GM18511 (cell line): ENCODE data around the gene TULP4.

Experiments
- ATAC-seq: cut with Tn5 transposase; IDR thresholded peaks from one replicate; pipeline ENCODE4 v1.9.1; 2021; ENCODE audit warnings: mild to moderate bottlenecking, moderate library complexity; ENCODE audit not compliant: unreplicated experiment

Gene TULP4

GRCh38 chr6:158357570-158358216, 45.4 kb downstream of the TULP4 start:
- ATAC-seq = peak; percentile 76

GRCh38 chr6:158358450-158359077, 46.3 kb downstream of the TULP4 start:
- ATAC-seq = no peak

GRCh38 chr6:158361068-158361467, 48.8 kb downstream of the TULP4 start:
- ATAC-seq = no peak

- no peak for ATAC-seq
Measured at GRCh38 chr6:158361961-158362669, 49.9 kb downstream of the TULP4 start.

- ATAC-seq = no peak
Measured at GRCh38 chr6:158366363-158366762, 54.1 kb downstream of the TULP4 start.

GRCh38 chr6:158367816-158368215, 55.6 kb downstream of the TULP4 start:
- ATAC-seq = no peak

GRCh38 chr6:158369241-158369640, 57.0 kb downstream of the TULP4 start:
- ATAC-seq = no peak

- ATAC-seq = no peak
Measured at GRCh38 chr6:158370805-158371204, 58.5 kb downstream of the TULP4 start.

- no peak for ATAC-seq
Measured at GRCh38 chr6:158371261-158371660, 59.0 kb downstream of the TULP4 start.

- ATAC-seq = no peak
Measured at GRCh38 chr6:158372574-158372973, 60.3 kb downstream of the TULP4 start.

- no peak for ATAC-seq
Measured at GRCh38 chr6:158373214-158373613, 60.9 kb downstream of the TULP4 start.

- ATAC-seq = no peak
Measured at GRCh38 chr6:158374020-158374419, 61.8 kb downstream of the TULP4 start.

GRCh38 chr6:158376631-158377081, 64.4 kb downstream of the TULP4 start:
- no peak for ATAC-seq

- no peak for ATAC-seq
Measured at GRCh38 chr6:158377860-158378259, 65.6 kb downstream of the TULP4 start.

- no peak for ATAC-seq
Measured at GRCh38 chr6:158379336-158379735, 67.1 kb downstream of the TULP4 start.

- ATAC-seq = no peak
Measured at GRCh38 chr6:158381214-158381613, 68.9 kb downstream of the TULP4 start.

- no peak for ATAC-seq
Measured at GRCh38 chr6:158382491-158382890, 70.2 kb downstream of the TULP4 start.

- ATAC-seq = no peak
Measured at GRCh38 chr6:158383057-158383456, 70.8 kb downstream of the TULP4 start.

GRCh38 chr6:158383542-158383941, 71.3 kb downstream of the TULP4 start:
- no peak for ATAC-seq

- ATAC-seq = no peak
Measured at GRCh38 chr6:158384671-158385110, 72.4 kb downstream of the TULP4 start.

- no peak for ATAC-seq
Measured at GRCh38 chr6:158387036-158387435, 74.8 kb downstream of the TULP4 start.

- no peak for ATAC-seq
Measured at GRCh38 chr6:158387578-158387977, 75.3 kb downstream of the TULP4 start.
